AG09319 (cell line): ENCODE results near the gene C14orf180.

Experiments used
- DNase-seq: peaks from one replicate; pipeline ENCODE4 v3.0.0-alpha.2; 2010; ENCODE audit warnings: low read depth; ENCODE audit errors: extremely low read depth
- CTCF ChIP-seq: IDR thresholded peaks from 2 replicates; pipeline ENCODE4 v1.5.1; 2011; ENCODE audit warnings: low read depth, mild to moderate bottlenecking, inconsistent platforms, low read length, moderate library complexity

Gene C14orf180

GRCh38 chr14:104598039-104598909 is 18.7 kb downstream of the C14orf180 start:
- no peak for DNase-seq
- TF ChIP-seq CTCF = no peak

DNA sequence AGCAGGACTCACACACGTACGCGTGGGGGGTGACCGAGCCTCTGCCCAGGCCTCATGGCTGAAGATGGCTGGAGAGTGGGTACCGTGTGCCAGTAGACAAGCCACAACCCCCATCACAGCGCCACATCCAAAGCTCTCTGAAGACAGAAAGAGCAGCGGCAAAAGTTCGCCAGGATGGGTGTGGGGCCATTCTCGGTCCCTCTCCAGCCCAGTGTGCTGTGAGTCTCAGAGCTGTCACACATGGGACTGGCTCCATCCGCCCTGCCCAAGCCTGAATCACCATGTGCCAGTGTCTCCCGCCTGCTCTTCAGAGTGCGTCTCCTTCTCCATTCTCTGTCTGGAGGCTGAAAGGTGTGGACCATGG is 19.3 kb downstream of the C14orf180 start:
- DNase-seq = no peak

DNA sequence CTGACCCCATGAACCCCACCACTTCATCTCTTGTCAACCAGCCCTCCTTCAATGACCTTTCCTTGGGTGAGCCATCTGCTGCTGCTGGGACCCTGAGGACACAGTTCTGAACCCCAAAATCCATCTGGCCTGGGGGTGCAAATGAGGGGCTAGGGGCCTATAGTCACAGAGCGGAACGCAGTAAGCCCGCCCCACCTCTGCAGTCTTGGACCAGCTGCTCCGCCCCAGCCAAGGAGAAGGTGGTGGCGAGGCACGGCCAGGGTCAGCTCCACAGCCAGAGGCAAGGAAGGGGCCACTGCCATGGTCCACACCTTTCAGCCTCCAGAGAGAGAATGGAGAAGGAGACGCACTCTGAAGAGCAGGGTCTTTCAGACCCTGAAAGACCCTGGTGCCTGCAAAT is 19.9 kb downstream of the C14orf180 start:
- DNase-seq = no peak
- no peak for TF ChIP-seq CTCF

More for the DNA sequence above, 19.3 kb downstream of the C14orf180 start:
- TF ChIP-seq CTCF = no peak

DNA sequence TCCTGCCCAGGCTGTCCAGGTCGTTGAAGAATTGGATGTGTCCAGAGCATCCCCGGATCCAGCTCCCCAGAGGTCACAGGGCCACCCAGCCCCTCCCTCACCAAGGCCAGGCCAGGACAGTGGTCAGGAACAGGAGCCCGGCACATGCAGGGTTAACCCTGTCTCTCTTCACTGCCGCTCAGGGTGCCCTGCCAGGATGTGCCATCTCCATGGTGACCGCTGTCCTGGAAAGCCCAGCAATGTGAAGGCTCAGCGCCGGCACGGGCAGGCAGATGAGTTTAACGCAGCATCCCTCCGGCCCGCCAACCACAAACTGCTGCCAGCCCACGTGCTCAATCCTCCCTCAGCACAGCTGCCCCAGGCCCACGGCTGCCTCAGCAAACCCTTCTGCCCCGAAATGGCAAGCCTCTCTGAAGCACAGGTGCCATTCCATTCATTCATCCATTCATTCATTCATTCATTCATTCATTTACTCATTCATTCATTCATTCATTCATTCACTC is 20.6 kb downstream of the C14orf180 start:
- DNase-seq = no peak
- TF ChIP-seq CTCF = no peak

GRCh38 chr14:104600805-104601204 is 21.2 kb downstream of the C14orf180 start:
- no peak for DNase-seq
- no peak for TF ChIP-seq CTCF

DNA sequence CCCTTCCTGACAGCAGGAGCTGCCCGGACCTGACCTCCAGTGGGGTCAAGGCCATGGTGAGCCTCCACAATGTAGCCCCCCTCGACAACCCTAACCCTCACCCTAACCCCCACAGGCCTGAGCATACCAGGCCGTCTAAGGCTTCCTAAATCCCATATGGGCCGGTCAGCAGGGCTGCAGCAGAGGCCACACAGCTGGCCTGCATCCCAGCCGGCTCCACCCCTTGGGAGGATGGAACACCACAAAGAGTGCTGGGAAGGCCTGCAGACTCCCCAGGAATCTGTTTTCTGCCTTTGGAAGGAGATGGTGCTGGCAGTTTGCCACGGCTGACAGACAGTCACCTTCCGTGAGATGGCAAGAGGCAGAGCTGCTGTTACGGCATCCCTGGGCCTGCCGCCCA is 22.2 kb downstream of the C14orf180 start:
- TF ChIP-seq CTCF = no peak
- no peak for DNase-seq

DNA sequence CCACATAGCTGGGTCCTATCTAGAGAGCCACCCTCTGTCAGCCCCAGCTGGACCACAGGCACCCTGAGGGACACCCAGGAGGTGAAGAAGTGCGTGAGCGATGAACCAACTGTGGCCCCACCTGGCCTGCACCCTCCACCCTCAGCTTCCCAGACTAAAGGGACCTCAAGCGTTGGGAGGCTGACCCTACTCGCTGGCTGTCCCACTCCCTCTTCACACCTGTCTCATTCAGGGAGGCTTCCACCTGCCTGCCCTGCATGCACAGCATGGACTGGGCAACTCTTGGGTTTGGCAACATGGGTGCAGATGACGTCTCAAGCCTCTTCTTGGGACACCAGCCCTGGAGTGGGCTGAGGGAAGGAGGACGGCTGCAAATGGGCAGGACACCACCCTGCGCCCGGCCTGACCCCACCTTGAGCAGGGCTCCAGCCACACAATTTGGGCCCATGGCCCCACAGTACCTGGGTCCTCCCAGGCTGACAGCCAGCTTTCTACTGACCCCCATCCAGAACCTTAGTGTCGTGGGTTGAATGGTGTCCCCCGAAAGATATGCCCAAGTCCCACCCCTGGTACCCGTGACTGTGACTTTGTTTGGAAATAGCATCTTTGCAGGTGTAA is 22.9 kb downstream of the C14orf180 start:
- TF ChIP-seq CTCF = no peak
- DNase-seq = no peak
